Hippocampal formation (tissue), 2 donors: Measurements from ENCODE around the gene CEP78.
A peak's percentile ranks its signal among the peaks of the same experiment; 100 is the strongest.
"Not testable (repeated sequence)": the region's sequence is repeated elsewhere in the genome, so short reads cannot be mapped to it uniquely, and the experiment has no call there.

Experiments
- DNase-seq, 2 donors: peaks; one replicate each; lab custom pipeline; 2025; lab: John Stamatoyannopoulos, UW

CEP78 gene

DNA sequence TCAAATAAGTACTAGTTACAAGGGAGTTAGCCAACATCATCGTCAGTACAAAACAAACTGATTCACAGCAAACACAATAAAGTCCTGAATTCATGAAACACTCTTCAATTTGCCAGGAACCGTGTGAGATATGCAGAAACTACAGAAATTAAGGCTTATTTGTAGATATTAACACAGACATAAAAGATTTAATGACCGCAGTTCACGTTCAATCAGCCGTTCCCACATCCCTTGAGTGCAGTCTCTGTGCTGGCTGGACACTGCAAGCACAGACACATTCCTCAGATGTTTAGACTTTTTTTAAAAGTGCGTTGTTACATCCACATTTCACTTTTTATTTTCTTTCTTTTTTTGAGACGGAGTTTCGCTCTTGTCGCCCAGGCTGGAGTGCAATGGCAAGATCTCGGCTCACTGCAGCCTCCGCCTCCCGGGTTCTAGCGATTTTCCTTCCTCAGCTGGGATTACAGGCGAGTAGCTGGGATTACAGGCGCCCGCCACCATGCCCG is 566 bp upstream of the CEP78 start:
- no peak for DNase-seq

DNA sequence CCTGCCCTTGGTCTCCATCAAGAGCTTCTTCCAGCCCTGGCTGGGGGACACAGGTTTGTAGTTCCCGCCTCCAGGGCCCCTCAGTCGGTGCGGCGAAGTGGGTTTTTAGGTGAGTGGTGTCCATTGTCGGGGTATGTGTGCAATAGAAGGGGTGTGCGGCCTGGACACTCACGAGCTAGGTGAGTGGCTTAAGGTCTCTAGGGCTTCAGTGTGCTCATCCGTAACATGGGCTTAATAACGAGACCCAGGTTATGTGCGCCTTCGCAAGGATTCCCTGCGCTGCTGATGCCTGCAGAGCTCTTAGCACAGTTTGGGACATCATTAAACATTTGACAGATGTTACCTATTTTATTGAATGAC is 656 bp downstream of the CEP78 start:
- no peak for DNase-seq

DNA sequence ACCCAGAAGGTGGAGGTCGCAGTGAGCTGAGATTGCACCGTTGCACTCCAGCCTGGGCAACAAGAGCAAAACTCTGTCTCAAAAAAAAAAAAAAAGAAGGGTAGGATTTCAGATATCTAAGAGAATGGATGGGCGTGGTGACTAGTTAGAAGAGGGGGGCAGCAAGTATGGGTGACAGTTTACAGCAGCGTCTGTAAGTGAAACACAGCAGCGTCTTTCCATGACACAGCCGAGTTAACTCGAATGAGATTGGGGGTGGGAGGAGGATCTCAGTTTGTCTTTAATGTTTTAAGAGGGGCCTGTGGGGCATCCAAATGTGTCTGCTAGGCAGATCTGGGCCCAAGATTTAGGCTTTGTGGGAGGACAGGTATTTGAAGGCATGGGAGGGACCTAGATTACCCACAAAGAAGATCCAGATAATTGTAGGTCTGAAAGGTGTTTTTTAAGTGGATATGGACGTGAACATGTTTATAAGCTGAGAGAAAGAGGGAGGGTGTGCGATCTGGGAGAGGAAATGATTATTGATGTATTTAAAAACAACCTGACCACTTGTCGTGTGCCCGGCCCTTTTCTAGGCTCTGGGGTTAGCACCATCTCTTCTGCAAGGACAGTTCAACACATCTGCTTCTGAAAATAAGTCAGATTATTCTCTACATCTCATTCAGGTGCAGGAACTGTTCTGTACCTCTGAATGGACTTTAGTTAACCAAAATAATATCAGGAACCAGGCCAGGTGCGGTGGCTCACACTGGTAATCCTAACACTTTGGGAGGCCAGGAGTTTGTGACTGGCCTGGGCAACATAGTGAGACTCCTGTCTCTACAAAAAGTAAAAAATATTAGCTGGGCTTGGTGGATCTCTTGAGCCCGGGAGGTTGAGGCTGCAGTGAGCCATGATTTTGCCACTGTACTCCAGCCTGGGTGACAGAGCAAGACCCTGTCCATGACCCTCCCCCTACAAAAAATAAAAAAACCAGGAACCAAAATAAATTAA is 2.5 kb downstream of the CEP78 start:
- DNase-seq: no peak

- no peak for DNase-seq
These were observed 3.6 kb downstream of the CEP78 start for GRCh38 chr9:78239506-78239905.

GRCh38 chr9:78242041-78242440 is 6.2 kb downstream of the CEP78 start:
- no peak for DNase-seq

DNA sequence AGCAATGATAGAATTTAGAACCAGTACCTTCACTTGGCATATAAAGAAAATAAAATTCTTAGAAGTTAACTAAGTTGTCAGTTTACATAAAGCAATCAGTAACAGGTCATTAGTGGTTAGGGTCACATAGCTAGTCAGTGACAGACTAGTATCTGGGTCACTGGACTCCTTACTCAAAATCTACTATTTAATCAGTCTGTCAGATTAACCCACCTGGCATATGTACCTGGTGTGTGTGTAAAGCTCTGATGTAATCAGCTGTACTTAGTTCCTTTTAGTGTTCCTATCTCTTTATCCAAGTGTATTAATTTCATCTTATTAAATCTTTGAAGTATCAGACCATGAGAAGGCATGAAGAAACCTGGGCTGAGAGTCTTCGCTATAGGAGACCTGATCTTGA is 7.3 kb downstream of the CEP78 start:
- DNase-seq: no peak

DNA sequence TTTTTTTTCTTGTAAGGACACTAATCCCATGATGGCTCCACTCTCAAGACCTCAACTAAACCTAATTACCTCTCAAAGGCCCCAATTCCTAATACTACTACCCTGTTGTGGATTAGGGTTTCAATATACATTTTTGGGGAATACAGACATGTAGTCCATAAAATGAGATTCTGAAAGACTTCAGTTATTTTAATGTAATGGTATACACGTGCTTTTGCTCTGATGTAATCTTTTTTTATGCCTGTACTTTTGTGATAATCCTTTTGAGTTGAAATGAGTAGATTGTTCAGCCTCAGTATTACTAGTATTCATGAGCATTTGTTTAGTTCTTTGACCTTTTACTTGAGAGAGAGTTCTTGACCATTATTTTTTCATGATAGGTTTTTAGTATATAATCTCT is 9.5 kb downstream of the CEP78 start:
- no peak for DNase-seq

DNA sequence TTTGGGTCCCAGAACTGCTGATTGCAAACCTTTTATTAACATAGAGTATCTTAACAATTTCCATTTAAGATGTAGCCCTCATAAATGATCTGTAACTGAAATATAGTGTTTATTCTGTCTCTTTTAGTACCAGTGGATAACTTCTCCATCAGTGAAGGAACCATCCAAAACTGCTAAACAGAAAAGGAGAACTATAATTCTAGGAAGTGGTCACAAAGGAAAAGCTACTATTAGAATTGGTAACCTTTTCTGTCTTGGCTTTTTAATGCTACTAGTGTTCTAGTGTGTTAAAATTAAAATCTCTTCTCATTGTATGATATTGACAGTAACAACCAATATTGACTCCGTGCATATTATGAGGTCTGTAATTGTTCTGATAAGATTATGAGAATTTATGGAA is 12.8 kb downstream of the CEP78 start:
- DNase-seq: no peak

DNA sequence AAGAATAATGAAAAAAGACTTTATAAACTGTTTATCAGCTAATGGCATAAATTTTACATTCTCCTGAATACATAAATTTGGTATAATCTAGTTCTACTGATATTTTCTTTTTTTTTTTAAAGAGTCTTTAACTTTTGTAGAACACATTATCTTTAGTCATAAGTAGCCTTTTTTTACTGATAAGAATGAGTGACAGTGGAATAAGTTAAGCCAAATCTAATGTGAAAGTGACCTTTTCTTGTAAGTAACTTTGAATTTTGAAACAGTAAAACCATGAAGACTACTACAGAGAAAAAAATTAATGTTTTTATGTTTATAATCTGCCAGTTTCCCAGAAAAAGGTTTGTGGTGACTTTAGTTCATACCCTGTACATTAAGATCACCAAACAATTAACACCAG is 13.7 kb downstream of the CEP78 start:
- no peak for DNase-seq

DNA sequence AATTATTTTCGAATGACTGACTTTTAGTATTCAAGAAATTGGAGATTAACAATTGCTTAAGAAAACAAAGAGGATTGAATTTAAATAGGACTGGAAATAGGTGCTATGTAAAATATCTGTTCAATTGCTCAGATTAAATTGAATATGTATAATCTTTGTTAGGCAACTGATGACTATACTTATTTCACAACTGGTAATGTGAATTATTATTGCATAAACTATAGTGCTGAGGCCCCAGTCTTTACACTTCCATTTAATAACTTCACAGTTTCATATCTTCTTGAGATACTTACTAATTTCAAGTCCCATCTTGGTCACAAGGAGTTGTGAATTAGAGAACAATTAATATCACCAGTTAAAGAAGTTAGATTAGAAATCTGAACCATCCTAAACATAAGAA is 16.7 kb downstream of the CEP78 start:
- DNase-seq: no peak

- no peak for DNase-seq
These were observed 17.4 kb downstream of the CEP78 start for GRCh38 chr9:78253285-78253684.

GRCh38 chr9:78261403-78262001 is 25.6 kb downstream of the CEP78 start:
- peak in 1 of 2 donors; percentile 68 for DNase-seq

DNA sequence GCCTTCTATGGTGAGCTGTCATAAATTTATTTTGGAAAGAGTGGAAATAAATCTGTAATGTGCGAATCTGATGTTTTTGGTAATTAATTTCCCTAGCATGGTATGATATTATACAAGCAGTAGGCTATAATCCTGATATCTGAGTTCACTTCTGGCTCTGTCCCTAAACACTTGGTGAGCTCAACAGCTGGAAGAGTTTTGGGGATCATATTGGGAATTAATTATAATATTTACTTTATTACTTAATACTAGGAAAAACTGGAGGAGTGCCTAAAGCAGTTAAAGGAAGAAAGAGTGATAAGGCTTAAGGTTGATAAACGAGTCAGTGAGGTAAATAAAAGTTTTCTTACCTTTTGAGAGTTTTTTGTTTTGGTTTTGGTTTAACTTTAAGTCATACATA is 26.8 kb downstream of the CEP78 start:
- DNase-seq: no peak

GRCh38 chr9:78267889-78268288 is 32.0 kb downstream of the CEP78 start:
- DNase-seq: no peak

DNA sequence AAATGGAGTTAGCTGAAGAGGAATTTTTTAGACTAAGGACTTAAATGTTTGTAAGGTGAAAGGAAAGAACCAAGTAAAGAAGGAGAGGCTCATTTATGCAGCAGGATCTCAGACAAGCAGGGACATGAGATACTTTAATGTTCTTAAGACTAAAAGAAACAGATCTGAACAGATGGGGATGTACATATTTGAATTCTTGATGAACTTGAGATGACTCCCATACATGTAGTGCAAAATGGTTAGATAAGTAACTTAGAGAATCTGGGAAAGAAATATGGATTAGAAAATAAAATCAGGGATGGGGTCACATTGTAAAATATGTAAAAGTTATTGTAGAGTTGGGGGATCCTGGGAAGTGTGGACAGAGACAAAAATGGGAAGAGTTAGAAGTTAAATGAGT is 33.9 kb downstream of the CEP78 start:
- DNase-seq: no peak

GRCh38 chr9:78272307-78272706 is 36.4 kb downstream of the CEP78 start:
- DNase-seq: no peak

DNA sequence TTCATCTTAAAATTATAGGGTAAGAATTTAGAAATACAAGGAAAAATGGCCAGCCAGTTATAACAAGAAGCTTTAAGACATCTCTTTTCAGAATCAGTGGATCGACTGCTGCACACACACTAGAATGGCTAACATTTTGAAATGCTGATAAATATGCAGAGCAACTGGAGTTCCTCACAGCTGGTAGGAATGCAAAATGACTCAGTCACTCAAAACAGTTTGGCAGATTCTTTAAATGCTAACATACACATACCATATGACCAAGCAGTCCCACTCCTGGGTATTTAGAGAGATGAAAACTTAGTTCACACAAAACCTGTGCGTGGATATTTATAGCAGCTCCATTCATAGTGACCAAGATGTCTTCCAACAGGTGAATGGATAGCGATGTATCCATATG is 37.9 kb downstream of the CEP78 start:
- DNase-seq: no peak

GRCh38 chr9:78278177-78278777 is 42.4 kb downstream of the CEP78 start:
- no peak for DNase-seq

GRCh38 chr9:78278801-78279200 is 42.9 kb downstream of the CEP78 start:
- no peak for DNase-seq

GRCh38 chr9:78280982-78281668 is 45.2 kb downstream of the CEP78 start:
- peak; percentile 16 to 34 for DNase-seq

GRCh38 chr9:78284181-78284580 is 48.3 kb downstream of the CEP78 start:
- not testable (repeated sequence) for DNase-seq

DNA sequence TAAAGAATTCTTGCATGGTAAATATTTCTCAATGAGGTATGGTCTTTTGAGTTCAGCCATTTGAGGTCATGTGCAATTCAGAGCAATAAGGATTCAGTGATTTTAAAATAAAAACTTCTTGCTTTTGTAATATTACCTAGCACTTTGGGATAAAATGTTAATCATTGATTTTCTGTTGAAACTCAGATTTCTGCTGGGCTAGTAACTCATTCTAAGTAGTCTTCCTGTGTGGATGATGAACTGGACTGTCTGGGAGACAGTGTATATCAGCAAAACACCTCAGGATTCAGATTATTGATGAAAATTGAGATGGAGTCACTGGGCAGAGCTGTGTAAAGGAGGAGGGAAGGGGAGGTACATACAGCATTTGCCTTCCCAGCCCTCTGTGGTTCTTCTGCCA is 50.2 kb downstream of the CEP78 start:
- no peak for DNase-seq
